Hepatocyte (in vitro differentiated cells): Measurements from ENCODE around the gene FXYD5.

ENCODE experiments used
- EZH2 ChIP-seq: fragments of 200-600 bp; sonication (generic); IDR thresholded peaks from 2 replicates; pipeline ENCODE4 v1.6.1; 2016; ENCODE audit warnings: antibody characterized with exemption, mild to moderate bottlenecking, borderline replicate concordance
- EZH2phosphoT487 ChIP-seq: fragments of 200-600 bp; sonication (generic); IDR thresholded peaks from one replicate; pipeline ENCODE4 v1.6.1; 2018; ENCODE audit warnings: antibody characterized with exemption, mild to moderate bottlenecking, low read depth, moderate library complexity; ENCODE audit not compliant: unreplicated experiment, severe bottlenecking
- TF ChIP-seq, protein P1 (sequence below): fragments of 200-600 bp; sonication (generic); IDR thresholded peaks from 2 replicates; pipeline ENCODE4 v1.5.1; 2016; ENCODE audit warnings: antibody characterized with exemption, mild to moderate bottlenecking; ENCODE audit not compliant: poor library complexity

- TF ChIP-seq, protein P1, sequence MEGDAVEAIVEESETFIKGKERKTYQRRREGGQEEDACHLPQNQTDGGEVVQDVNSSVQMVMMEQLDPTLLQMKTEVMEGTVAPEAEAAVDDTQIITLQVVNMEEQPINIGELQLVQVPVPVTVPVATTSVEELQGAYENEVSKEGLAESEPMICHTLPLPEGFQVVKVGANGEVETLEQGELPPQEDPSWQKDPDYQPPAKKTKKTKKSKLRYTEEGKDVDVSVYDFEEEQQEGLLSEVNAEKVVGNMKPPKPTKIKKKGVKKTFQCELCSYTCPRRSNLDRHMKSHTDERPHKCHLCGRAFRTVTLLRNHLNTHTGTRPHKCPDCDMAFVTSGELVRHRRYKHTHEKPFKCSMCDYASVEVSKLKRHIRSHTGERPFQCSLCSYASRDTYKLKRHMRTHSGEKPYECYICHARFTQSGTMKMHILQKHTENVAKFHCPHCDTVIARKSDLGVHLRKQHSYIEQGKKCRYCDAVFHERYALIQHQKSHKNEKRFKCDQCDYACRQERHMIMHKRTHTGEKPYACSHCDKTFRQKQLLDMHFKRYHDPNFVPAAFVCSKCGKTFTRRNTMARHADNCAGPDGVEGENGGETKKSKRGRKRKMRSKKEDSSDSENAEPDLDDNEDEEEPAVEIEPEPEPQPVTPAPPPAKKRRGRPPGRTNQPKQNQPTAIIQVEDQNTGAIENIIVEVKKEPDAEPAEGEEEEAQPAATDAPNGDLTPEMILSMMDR: no peak
- TF ChIP-seq EZH2: no peak
- TF ChIP-seq EZH2phosphoT487: no peak
Measured at GRCh38 chr19:35125749-35126623, 28.5 kb upstream of the FXYD5 start.
